Measurements from ENCODE around the gene PIP4K2C.

PIP4K2C gene

DNA sequence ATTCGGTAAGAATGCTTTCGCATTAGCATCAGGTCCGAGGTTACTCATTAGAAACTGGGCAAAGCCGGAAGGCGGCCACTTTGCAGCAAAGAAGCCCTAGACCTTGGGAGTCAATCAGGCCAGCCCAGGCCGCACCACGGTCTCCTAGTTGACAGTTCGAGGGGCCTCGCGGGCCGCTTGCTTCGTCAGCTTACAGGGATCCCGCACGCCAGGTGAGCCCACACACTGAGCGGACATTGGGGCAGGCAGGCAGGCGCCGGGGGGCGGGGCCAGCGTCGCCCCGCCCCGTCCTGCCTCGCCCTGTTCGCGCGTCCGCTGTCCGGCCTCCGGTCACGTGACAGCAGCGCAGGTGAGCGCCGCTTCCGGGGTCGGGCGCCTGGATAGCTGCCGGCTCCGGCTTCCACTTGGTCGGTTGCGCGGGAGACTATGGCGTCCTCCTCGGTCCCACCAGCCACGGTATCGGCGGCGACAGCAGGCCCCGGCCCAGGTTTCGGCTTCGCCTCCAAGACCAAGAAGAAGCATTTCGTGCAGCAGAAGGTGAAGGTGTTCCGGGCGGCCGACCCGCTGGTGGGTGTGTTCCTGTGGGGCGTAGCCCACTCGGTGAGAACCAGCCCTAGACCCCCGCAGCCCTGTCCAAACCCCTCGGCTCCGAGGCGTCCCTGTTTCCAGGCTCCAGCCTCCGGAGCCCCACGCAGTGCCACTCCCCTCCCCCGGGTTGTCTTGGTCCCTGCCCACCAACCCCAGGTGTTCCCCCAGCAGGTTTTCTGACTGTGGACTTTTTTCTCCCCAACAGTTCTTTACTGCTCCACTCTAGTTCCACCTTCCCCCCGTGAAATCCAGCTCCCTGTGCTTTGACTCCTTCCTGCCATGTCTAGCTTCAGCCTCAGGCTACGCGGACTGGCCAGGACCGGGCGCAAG, at the start of gene PIP4K2C:
Gene PIP4K2C, plus strand, starts transcription at position 329 of the 918 bp plus-strand sequence. Its CDS starts 98 bp downstream, at position 427.
- DNase-seq (ENCODE audit: low read depth): peak; percentile 79

DNA sequence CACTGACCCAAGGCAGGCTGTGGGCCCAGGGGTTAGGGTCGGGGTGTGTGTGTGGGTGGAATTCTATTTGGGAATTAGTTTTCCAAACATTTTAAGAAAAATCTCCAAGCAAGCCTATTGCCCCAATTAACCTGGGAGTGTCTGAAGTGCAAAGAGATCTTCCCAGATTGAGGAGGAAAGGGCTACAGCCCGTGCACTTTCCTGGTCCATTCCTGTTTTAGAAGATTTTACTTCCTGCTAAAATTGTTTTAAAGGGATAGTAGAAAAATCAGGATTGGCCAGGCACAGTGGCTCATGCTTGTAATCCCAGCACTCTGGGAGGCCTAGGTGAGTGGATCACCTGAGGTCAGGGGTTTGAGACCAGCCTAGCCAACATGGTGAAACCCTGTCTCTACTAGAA, 49.3 kb upstream of the PIP4K2C start:
- no peak for DNase-seq (ENCODE audit: low read depth)

DNA sequence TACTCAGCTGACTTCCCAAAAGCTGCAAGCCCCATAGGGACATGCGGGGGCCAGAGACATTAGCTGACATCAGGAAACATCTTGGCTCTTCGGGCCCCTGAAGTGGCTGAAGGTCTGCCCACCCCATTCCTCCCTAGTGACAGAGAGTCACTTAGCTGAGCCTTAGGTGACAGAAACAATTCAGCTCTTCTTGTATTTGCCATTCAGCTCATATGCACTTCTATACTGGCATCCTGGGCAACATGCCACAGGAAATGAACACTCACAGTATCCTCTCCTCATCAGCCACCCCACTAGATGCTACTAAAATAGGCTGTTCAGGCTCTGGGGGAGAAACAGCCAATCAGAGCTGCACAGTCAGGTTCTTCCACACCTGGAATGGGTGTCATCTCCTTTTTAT, 47.4 kb upstream of the PIP4K2C start:
- no peak for DNase-seq (ENCODE audit: low read depth)

DNA sequence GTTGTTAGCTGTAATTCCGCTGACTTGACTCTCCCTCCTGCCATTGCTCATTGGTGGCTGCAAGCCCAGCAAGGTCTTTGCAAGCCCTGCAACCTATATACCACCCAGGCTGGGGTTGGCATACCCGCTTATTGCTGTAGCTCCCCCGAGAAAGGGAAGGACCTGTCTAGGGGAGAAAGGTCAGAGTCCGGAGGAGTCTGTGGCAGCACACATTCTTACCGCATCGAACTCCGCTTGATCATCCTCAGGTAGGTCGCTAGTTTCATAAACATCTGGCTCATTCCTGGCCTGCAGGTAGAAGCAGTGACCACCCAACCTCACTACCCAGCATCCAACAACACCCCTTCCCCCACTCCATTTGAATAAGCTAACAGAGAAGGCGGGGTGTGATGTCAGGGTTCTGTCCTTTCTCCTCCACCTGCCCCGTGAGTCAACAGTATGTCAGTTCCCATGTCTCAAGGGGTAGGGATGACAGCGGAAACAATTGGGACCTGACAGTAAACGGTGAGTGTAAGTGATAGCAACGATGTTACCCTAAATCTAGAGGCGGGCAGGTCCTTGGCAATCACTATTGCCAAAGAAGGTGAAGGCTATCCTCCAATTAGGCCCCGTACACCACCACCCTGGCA, 45.1 kb upstream of the PIP4K2C start:
- no peak for DNase-seq (ENCODE audit: low read depth)

DNA sequence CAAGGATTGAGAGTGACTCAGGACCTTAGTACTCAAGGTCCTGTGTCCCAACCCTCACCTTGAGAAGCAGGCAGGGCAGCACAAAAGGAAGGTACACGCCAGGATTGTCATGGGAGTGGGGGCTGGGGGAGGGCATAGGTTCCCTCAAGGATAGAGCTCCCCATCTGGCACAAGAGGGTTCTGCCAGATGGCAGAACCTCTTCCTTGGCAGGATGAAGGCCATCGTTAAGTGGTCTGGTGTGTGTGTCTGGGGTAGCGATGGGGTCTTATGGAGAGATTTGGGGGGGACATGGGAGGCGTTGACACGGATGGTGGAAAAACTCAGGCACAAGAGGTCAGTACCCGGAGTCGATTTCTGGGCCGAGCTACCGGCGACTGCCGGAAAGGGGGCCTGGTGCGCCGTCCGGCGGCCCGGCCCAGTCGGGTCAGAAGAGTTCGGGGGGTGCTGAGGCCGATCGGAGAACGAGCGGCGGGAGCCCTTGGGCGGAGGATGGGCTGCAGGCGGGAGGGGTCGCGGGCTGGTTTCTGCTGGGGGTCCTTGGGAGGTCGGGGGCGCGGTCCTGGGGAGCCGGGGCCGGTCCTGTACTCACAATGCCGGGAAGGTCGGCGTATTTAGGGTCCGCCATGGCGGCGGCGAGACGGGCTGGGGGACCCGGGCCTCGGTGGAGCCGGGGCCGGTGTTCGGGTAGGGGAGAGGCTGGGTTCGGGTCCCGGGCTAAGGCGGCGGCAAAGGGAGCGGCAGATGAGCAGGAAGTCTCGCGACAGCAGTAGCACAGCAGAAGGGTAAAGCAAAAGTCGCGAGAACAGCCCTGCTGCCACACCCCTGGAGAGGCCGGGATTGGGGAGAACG, 44.3 kb upstream of the PIP4K2C start, which contains the start of gene DCTN2:
Gene DCTN2, minus strand, starts transcription at position 755 of the 850 bp plus-strand sequence. Its CDS starts 129 bp downstream, at position 626.
- peak; percentile 92 for DNase-seq (ENCODE audit: low read depth)

DNA sequence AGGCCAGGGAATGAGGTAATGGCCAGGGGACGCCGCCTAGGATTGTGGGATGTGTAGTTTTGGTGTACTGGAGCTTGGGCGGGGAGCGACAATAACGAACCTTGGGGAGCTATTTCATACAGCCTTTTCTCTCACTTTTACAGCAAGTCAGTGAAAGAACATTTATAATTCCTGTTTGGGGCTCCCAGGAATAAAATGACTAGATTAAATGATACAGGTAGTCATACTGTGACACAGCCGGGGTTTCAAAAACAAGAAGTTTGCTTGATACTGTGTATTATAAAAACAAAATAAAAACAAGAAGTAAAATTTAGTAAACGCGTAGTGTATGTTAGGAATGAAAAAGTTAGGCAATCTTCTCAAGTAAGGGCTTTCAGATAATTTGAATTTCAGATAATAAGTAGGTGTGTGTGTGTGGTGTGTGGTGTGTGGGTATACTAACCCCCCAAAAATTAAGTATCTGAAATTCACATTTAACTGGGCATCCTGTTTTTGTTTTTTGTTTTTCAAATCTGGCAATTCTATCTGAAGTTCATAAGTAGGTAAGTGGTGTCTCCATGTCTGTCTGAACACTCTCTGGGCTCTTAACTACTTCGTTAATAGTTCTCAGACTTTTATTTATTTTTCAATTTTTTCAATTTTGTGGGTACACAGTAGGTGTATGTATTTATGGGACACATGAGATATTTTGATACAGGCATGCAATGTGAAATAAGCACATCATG, 43.5 kb upstream of the PIP4K2C start:
- DNase-seq (ENCODE audit: low read depth): no peak

DNA sequence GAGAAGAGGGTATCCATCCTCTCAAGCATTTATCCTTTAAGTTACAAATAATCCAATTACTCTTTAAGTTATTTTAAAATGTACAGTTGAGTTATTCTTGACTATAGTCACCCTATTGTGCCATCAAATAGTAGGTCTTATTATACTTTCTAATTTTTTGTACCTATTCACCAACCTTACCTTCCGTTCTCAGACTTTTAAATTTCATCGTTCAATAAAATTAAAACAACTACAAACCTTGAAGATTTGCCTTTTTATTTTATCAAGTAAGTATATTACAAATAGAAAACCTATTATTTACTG, 43.0 kb upstream of the PIP4K2C start:
- no peak for DNase-seq (ENCODE audit: low read depth)

DNA sequence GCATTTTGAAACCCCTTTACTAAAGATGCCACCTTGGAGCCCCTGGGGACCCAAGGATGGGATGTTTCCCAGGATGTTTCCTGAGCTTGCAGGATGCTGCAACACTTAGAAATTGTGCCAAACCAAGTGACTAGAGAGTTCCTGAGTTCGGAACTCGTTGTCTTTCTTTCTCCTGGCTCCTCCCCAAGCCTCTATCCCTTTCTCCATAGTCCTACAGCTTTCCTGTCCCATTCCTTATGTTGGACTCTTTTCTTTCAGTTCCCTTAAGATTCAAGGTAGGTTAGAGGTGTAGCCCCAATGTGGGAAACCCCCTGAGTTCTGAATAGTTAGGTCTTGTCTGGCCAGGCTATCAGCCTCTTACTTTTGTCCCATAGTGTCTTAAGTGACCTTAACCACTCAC, 42.5 kb upstream of the PIP4K2C start:
- no peak for DNase-seq (ENCODE audit: low read depth)

DNA sequence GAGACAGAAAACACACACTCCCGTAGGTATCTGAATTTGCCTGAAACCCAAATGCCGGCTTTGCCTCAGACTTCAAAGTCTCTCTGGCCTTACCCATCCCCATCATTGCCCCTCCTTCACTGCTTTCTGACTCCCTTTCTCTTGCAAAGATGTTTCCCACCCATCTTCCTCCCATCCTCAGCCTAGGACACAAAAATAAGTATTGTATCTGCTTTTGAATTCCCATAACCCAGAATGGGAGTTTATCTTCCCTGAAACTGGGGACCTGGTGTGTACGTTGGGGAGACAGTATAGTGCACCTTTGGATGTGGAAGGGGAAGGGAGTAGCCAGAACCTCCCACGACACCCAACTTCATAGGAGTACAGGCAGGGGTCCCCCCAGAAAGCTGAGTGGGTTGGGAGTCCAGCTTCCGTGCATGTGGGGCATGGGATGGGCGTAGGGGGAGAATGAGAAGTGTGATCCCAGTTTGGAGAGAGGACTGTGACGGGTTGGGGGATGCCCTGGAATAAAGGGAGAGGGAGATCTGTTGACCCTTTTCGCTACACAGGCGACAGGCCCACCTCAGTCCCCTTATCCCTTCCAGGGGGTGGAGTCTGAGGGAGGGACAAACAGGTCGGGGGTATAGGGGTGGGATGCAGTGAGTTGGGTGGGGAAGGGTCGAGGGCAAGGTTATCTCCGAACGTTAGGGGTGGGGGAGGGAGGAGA, 41.6 kb upstream of the PIP4K2C start:
- DNase-seq (ENCODE audit: low read depth): no peak

DNA sequence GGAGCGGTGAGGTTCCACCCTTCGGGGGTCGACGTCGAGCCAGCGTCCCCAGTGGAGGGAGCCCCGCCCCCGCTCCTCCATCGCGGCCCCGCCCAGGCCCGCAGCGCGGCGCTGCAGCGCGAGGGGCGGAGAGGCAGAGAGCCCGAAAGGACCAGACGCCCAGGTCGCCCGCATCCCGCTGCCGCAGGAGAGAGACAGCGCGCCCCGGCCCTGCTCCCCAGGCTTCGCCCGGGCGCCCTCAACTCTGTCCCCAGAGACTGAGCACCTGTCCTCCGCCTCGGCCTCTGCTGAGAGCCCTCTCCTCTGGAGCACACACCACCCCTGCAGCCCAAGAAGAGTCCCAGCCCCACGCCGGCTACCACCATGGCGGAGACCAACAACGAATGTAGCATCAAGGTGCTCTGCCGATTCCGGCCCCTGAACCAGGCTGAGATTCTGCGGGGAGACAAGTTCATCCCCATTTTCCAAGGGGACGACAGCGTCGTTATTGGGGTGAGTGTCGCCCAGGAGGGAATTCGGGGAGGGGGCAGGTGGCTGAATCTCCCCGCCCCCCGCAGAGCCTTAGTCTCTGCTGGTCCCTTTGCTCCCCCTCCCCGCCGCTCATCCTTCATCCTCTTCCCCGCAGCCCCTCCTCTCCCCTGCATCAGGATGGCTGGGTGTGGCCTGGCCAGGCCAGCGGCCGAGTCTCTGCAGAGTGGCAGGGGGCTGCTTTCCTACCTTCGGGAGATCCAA, 40.9 kb upstream of the PIP4K2C start, which contains the start of gene KIF5A:
Gene KIF5A, plus strand, starts transcription at position 136 of the 732 bp plus-strand sequence. Its CDS starts 228 bp downstream, at position 364.
- peak; percentile 64 for DNase-seq (ENCODE audit: low read depth)

DNA sequence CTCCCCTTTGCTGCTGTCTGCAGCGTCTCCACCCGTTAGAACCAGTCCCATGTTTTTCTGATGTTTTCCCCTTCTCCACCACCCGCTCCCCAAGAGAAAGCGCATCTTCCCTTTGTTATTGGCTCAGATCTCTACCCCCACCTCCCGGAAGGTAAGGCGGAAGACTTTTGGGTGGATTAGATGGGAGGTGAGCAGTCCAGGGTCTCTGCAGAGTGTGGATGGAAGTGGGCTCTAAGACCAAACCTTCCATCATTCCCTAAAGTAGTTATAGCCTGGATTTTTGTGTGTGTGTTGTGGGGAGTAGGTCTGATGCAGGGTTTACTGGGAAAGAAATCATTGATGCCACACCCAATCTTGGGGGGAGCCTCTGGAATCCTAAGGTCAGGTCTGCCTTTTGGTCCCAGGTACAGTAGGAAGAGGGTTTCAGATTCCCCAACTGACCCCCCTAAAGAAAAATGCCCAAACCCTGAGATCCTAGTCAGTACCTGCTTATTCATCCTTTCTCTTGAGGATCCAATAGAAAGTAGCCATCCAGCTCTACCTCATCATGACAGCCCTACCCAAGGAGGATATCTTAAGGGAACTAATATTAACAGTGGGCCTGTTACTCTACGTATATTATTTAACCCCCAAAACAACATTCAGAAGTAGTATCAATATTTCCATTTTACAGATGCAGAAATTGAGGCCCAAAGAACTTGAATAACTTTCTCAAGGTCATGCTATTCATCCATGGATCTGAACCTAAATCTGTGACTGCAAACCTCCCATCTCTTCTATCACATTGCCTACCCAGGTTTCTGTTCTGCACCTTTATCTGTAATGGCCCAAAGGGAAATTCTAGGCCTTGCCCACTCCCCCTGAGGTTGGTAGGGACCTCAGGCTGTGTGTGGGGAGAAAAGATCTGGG, 40.1 kb upstream of the PIP4K2C start:
- no peak for DNase-seq (ENCODE audit: low read depth)

DNA sequence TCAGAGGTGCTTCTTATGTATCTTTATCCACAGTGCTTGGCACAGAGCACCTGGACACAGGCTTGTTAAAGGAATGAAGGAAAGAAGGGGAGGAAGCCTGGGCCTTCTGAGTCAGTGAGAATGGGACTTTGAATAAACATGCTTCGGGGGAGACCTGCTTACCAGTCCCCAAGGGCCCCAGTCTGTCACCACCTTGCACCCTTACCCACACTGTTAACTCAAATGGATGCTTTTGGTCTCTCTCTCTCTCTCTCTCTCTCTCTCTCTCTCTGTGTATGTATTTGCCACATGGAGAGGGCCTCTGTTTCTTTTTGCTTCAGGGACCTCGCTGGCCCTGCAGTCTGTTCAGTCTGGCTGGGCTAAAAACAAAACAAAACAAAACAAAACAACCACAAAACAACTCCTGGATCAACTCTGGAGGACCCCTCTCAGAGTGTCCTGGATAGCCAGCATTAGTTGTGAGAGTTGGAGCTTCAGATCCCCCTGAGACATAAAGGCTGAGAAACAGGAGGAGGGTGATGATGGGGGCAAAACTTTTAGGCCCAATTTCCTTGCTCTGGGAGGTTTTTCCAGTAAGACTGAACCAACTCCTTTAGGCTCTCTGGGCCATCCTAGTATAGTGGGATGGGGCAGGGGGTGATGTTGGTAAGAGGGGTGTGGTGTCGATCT, 39.2 kb upstream of the PIP4K2C start:
- DNase-seq (ENCODE audit: low read depth): no peak

DNA sequence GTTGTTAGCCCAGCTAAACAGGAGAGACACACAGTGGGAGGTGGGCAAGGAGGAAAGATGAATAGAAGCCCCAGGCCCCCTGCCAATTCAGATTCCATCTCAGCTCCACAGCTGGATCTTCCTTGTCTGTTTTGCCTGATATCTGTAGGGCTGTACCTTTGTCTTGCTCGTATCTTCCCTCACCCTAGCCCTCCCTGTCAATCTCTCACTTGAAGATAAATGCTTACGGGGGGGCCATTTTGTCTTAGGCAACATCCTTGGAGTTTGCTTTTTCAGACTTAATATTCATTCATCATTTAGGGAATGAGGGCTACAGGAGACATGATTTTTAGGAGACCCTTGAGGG, 38.7 kb upstream of the PIP4K2C start:
- DNase-seq (ENCODE audit: low read depth): no peak

DNA sequence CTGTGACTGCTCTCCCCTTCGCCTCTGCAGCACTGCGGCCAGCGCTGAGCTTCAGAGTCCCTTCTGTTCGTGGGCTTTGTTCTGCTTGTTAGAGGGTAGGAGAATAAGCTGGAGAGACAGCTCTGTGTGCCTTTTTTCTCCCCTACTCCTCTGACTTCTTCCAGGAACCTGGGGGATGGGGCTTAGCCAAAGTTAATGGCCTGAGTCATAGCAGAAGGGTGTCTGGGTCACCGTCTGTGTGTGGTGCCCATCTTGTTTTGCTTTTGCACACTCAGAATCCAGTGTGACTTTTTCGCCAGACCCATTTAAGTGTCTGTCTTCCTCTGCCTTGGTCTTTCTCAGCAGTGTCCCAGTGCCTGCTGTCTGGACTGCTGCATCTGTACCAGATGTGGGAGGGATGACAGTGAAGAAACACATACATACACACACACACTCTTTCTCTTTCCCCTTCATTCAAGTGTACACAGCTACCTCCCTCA, 38.1 kb upstream of the PIP4K2C start:
- DNase-seq (ENCODE audit: low read depth): no peak

DNA sequence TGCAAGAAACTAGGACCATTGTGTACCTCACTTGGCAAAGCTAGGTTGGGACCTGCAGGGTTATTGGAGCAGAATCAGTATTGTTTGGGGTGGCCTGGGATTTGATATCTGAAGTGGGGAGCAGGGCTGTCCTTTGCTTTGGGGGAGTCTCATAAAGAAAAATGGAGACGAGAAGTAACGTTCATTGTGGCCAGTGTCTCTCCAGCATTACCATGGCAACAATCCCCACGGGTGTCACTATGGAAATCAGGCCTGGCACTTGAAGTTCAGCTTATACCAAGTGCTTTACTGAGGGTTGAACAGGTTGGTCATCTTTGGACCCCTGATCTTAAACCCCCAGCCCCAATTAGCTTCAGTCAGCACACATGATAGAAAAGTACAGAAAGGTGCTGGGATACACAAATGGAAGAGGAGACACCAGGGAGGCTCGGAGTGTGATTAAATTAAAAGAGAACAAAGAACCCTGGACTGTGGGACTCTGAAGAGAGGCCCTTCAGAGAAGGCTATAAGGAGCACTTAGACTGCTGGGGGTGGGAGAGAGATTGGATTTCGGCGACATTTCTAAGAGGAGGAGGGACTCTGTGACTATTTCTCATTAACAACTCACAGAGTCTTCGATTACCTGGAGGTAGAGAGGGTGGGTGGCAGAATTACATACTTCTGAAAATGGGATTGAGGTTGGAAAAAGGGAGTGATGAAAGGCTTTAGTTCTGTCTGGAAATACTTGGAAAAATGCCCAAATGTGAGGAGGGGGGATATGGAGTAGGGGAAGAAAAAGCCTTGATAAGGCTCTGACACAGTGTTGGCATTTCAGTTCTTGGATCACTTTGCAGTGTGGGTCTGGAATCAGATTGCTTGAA, 37.4 kb upstream of the PIP4K2C start:
- no peak for DNase-seq (ENCODE audit: low read depth)

DNA sequence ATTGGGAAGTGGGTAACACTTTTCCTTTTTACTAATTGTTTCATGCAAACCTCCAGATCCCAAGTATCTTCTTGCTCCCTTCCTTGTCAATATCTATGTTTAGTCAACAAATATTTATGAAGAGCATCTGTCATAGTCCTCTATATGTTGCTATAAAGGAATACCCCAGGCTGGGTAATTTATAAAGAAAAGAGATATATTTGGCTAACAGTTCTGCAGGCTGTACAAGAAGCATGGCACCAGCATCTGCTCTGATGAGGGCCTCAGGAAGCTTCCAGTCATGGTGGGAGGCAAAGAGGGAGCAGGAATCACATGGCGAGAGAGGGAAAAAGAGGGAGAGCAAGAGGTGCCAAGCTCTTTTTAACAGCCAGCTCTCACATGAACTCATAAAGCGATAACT, 36.5 kb upstream of the PIP4K2C start:
- DNase-seq (ENCODE audit: low read depth): no peak

DNA sequence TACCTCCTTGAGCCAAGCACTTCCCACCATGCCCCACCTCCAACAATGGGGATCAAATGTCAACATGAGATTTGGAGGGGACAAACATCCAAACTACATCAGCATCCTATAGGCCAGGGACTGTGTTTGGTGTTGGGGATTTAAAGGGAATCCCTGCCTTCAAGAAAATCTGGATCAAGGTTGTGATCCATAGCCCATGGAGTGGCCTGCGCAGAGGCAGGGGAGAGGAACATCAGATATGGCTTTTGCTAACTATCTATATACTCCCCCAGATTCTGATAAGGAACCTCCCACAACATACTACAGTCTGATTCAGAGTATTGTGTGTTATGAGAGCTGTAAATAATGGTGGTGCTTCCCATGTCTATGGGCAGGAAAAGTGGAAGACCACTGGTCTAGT, 36.1 kb upstream of the PIP4K2C start:
- no peak for DNase-seq (ENCODE audit: low read depth)

DNA sequence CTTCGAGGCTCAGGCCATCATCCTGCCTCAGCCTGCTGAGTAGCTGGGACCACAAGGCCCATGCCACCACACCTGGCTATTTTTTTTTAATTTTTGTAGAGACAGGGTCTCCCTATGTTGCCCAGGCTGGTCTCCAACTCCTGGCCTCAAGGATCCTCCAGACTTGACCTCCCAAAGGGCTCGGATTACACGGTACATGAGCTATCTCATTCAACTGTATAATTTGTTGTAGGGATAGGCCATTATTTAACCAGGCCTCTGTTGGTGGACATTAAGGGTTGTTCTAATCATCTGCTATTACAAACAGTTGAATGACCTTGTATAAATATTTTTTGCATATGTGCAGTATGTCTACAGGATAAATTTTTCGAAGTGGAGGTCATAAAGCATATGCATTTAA, 32.1 kb upstream of the PIP4K2C start:
- no peak for DNase-seq (ENCODE audit: low read depth)

Measured in activated T-cell treated with anti-CD3 and anti-CD28 coated beads for 48 hours (primary cell).